Left cardiac atrium (tissue), 4 donors: Measurements from ENCODE around the gene FLRT3. TPM values are rescaled to one million over a fixed set of nuclear protein-coding genes. Genes with fewer than 3 reads are reported as not detected.
A peak's percentile ranks its signal among the peaks of the same experiment; 100 is the strongest.

Experiments used
- ATAC-seq, 2 donors: fragments of 200-7000 bp; cut with Tn5 transposase; one replicate each; pipeline ENCODE4 v1.9.1; 2020; ENCODE audit warnings: mild to moderate bottlenecking in 2 of 2, moderate library complexity in 2 of 2
- DNase-seq: peaks from one replicate; pipeline ENCODE4 v3.0.0-alpha.2; 2020
- intact Hi-C, 2 donors: fragments of 100-400 bp; cut with DNase I; formaldehyde crosslinking; loops; one replicate each; pipeline versions ENCODE4 v1.14.1 to v1.15.1; 2022 to 2023
- long read RNA-seq: library from polyadenylated mRNA; unstranded; transcript quantifications from one replicate; pipeline ENCODE4 v2.0.0, GENCODE V29; 2021
- total RNA-seq, 2 donors: library from RNA; stranded (reverse); fragmentation: NEBNext Ultra II Directional; extraction: Animal tissue kit (Norgen Biotek cat#: 25700); gene quantifications; one replicate each; pipeline ENCODE4 v1.2.1, GENCODE V29; 2021
- donor health status: DM: no; HTN: yes; CAD: no.
- donor health status: DM: no; HTN: yes; CAD: no; lungs with severe emphysema.
- donor health status: DM: yes; HTN: yes; CAD: no.
- donor health status: Dilated cardiomyopathy.

Gene FLRT3
- 1 to 10 TPM; 2.4 to 3.1 TPM for total RNA-seq
- long read RNA-seq, partial matches to known transcripts = 0 of 3 reads
- long read RNA-seq, other reads (novel, unspliced or antisense) = 1 of 3 reads

DNA sequence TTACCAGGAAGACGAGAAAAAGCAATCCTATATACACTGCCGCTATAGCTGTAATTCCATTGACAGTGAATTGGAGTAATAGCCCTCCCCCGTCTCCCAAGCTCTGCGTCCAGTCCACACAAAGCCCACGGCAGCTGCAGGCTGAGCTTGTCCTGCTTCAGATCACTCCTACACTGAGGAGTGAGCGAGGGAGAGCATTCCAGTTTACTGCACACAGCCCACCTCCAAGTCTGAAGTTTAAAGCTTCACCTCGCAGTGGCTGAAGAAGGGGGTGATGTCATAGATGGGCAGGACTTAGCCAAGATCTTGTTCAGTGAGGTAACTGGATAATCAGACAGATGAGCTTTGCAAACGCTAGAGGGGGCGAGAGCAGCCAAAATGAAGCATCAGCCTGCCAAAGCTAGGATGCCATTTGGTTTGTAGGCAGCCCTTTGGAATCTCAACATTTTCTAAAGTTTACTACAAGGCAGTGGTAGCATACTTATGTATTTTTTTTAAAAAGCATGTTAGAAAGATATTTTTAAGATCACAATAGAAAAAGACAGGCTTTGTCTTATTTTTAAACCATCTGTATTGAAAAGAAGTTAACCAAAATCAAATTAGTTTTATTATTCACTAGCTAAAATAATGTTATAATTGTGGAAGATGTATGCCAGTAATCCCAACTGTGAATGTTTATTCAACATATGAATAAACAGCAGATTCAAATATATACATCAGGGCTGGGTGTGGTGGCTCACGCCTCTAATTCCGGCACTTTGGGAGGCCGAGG lies at the start of gene FLRT3:
FLRT3 (minus strand) TSS at position 213 of the 772 bp plus-strand sequence. CDS start 10,106 bp downstream, outside the sequence.
- ATAC-seq (peak; percentile 87 to 99), DNase-seq (peak; percentile 77)
- intact Hi-C loops = no loop called here

DNA sequence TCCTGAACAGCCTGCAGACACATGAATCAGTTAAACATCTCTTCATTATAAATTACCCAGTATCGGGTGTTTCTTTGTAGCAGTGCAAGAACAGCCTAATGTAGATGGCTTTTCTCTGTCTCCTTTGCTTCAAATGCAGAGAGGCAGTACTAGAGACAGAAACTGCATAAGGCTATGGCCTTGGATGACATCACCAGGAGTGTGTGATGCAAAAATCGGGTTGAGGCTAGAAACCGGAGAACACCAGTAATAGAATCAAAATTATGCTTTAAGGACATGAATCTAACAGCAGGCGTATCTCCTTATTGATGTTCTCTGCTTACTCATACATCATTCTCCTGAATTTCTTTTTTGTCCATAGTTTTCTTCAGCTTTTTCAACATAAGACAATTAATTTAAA lies 49.3 kb upstream of the FLRT3 start:
- DNase-seq (no peak), ATAC-seq (no peak)
- intact Hi-C loops = no loop called here

GRCh38 chr20:14385176-14385740 lies 47.8 kb upstream of the FLRT3 start:
- no peak for ATAC-seq
- intact Hi-C loops = no loop called here
- no peak for DNase-seq

DNA sequence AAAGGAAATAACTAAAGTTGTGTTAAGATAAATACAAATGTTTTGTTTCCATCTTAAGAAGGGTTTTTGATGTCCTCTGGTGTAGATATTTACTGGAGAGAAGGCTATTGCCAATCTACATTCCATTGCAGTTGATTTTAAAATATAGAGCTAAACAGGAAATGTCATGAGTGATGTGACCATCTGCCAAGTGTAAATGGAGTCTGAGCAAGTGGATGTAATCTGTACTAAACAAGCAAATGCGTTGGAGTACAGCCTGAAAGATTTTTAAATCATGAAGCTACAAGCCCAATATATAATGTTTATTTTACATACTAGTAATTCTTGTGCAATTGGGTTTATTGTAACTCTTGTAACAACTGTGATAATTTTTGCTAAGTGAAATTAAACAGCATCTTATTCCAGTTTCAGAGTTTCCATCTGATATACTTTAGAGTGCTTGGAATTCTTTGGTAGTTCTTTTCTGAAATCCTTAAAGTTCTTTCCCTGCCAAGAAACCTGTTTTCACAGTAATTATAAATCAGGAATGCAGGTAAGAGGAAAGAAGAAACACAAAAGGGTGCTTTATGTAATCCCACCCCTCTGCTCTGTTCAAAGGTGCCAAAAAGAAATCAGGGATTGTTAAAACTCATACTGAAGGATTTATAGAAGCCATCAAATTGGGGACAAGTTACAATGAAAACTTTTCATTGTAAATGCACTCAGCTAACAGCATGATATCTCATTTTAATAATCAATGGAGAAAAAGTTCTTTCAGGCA lies 47.2 kb upstream of the FLRT3 start:
- intact Hi-C loops = no loop called here
- DNase-seq (no peak), ATAC-seq (no peak)

DNA sequence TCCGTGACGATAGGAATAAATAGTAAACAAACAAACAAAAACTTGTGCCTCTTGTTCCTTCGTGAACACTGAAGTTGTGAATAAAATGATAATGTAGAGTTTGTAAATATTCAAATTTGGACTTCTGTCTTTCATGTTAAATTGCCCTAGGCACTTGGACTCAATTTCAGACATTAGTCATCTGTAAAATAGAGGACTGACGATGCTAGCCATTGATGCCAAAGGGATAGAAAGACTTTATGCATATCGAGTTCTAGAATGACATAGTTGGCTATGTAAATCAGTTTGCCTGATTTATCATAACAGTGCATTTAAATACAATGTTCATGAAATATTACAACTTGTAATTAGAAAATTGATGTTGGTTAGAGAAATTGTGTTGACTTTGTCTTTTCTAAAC lies 45.9 kb upstream of the FLRT3 start:
- ATAC-seq = no peak
- no peak for DNase-seq
- intact Hi-C loops = no loop called here

DNA sequence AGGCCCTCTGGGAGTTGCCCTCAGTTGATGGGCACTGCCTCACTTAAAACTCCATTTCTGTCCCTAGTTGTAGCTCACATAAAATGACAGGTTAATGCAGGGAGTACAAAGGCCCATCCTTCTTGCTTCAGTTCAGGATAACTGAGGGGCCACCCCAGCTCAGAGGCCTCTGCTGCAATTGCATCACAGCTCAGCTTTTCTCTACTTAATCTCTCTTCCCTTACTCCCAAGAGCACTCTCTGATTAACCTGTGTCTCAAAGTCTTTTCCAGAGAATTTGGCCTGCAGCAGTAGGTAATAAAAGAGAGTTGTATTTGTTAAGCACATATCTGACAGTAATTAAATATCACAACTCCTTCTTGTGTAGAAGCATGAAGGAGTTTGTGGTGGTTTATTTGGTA lies 40.9 kb upstream of the FLRT3 start:
- no peak for DNase-seq
- no peak for ATAC-seq

DNA sequence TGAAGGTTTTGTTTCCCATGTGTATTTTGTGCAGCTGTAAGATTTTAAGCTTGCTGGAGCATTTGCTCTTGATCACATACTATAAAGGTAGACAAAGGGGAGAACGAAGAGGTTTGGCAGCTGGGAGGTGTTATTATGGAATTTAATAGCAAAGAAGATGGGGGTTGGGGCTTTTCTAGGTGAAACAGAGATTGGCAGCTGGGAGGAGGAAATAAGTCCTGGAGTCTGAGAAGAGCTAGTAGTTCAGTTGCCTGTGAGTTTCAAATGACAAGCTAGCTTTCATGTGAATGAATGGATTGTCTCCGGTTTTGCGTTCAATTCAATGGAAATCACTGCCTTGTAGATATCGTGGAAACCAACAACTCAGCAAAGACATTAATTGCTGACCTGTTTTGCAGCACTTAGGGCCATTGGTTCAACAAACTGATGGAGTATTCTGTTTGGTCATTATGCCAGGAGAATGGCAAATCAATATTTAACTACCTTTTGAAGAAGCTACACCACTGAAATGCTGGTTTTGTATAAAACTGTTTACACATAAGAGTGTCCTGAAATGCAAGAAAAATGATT lies 38.1 kb upstream of the FLRT3 start:
- intact Hi-C loops = no loop called here
- ATAC-seq = no peak
- DNase-seq = no peak

More for the DNA sequence above, 40.9 kb upstream of the FLRT3 start:
- intact Hi-C loops = no loop called here

- no peak for DNase-seq
- ATAC-seq = no peak
- intact Hi-C loops = no loop called here
Observed at GRCh38 chr20:14374196-14374595, 36.8 kb upstream of the FLRT3 start.

DNA sequence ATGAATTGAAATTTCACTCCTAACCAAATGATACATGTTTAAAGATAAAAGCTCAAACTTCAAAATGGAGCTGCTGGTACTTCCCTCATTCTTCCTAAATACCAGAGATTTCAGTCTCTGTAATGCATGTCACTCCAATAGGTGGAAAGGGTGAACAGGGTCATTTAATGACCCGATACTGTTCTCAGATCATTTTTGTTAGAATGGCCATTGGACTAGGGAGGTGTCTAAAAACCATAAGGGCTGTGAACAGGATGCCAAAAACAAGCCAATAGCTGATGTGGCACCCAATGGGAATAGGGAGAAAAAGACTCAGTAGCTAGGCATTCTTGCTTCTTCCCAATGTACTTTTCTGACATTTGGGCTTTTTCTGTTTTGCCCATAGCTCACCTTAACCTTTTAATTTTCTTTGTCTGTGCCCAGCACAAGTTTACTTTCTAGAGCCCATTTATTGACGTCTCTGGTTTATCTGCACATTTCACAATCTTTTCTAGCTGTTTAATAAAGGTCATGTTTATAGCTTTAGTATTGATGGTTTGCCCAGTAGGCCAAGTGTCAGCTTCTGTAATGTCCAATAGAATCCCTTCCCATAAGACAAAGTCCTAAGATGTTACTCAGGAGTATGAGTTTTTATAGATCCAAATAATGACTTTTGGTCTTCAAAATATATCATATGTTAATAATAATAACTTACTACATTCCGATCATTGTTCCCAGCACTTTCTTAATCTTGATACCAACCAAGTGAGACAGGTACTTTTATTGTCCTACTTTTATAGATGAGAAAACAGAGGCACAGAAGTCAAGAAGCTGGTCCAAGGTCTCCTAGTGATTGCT lies 24.3 kb upstream of the FLRT3 start:
- intact Hi-C loops = no loop called here
- no peak for DNase-seq

DNA sequence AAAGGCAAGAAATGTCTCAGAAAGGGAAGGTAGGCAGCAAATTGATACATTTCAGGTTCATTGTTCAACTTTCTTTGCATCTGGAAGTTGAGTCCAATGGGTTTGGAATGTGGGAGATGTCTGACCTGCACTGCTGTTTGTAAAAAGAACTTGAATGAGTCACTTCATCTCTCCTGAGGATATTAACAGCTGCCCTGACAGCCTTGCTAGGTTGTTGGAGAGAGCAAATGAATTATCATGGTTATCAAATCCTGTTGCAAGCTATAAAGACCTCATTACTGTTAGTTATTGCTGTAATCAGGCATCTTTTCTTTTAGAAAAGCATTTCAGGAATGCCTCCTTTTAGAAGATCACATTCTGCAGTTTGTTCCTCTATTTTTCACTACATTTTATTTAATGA lies 23.0 kb upstream of the FLRT3 start:
- ATAC-seq (peak in 1 of 2 donors; percentile 61), DNase-seq (no peak)
- intact Hi-C loops = no loop called here

More for the DNA sequence above, 24.3 kb upstream of the FLRT3 start:
- ATAC-seq = no peak

GRCh38 chr20:14355791-14356190 lies 18.4 kb upstream of the FLRT3 start:
- DNase-seq (no peak), ATAC-seq (no peak)
- intact Hi-C loops = no loop called here

GRCh38 chr20:14344746-14345145 lies 7.3 kb upstream of the FLRT3 start:
- intact Hi-C loops = no loop called here
- DNase-seq = no peak
- ATAC-seq = no peak

- intact Hi-C loops = no loop called here
- ATAC-seq (no peak), DNase-seq (no peak)
Observed at GRCh38 chr20:14343491-14344065, 6.2 kb upstream of the FLRT3 start.

GRCh38 chr20:14342918-14343317 lies 5.5 kb upstream of the FLRT3 start:
- intact Hi-C loops = no loop called here
- ATAC-seq = no peak
- no peak for DNase-seq

- intact Hi-C loops = no loop called here
- ATAC-seq = no peak
- DNase-seq = no peak
Observed at GRCh38 chr20:14341801-14342200, 4.4 kb upstream of the FLRT3 start.

- intact Hi-C loops = no loop called here
- ATAC-seq (peak in 1 of 2 donors; percentile 17), DNase-seq (no peak)
Observed at GRCh38 chr20:14336686-14337085, 726 bp downstream of the FLRT3 start.

GRCh38 chr20:14335052-14335451 lies 2.4 kb downstream of the FLRT3 start:
- DNase-seq (no peak), ATAC-seq (no peak)
- intact Hi-C loops = no loop called here

GRCh38 chr20:14334306-14334930 lies 3.0 kb downstream of the FLRT3 start:
- DNase-seq = no peak
- intact Hi-C loops = no loop called here

More at GRCh38 chr20:14334306-14334930, 3.0 kb downstream of the FLRT3 start:
- ATAC-seq = peak in 1 of 2 donors; percentile 21
